Measurements from ENCODE around the gene SLC25A34.

SLC25A34 gene

DNA sequence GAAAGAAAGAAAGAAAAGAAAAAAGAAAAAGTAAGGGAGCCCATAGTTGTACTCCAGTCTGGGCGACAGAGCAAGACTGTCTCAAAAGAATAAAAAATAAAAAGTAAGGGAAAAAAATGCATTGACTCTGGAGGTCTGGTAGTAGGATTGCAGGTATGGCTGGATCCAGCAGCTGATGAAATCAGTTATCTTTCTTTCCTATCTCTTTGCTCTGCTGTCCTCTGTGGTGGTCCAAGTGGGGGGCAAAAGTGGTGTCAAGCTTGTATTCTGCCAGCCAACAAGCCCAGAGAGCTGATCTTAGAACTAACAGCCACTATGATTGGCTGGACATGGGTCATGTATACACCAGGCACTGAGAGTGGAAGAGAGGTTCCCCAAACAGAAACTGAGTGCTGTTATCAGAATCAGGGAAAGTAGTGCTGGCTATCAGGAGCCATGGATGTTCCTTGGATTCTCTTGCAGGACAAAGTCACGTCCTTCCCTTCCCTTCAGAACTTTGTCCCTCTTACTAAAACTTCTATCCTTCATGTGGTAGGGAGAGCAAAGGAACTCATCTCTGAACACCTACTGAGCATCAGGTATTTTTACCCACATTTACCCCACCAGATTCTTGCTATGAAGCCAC lies 19.1 kb downstream of the SLC25A34 start:
- no peak for DNase-seq

DNA sequence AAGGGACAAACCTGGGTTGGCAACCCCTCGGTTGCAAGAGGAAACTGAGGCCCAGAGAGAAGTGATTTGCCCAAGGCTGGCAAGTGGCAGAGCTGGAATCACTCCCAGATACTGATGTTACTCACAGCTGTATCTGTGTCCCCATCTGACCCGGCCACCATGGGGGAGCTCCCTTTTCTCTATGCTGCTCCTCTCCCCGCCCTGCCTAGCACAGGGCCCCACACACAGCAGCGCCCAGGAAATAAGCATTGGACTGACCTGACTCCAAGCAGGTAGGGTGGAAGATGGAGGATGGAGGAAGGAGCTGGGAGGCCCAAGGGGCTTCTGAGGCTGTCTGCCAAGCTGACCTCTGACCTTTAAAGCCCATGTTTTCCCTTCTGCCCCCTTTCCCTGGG lies 19.6 kb downstream of the SLC25A34 start:
- DNase-seq, result no peak

GRCh38 chr1:15756143-15757015 lies 20.3 kb downstream of the SLC25A34 start:
- no peak for DNase-seq

DNA sequence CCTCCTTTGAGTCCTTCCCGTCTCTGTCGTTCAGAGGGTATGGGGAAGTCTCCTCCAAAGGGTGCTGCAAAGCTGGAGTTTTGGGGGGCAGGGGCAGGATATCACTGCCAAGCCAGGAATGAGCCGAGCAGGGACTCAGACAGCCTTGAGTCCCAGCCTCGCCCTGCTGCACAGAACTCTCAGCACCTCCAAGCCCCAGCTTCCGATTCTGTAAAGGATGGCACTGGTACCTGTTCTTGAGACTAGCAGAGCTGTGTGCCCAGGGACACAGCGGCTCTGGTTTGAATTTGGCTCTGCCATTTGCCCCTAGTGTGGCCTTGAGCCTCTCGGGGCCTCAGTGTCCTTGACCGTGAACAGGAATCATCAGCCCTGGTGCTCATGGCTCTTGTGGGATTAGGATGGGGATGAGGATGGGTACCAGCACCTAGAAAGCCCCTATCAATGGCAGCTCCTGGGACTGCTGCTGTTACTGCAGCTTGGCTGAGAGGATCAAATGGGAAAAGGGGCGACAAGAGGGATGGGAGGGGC lies 21.0 kb downstream of the SLC25A34 start:
- DNase-seq, result no peak

GRCh38 chr1:15757575-15758342 lies 21.7 kb downstream of the SLC25A34 start:
- DNase-seq, result no peak

DNA sequence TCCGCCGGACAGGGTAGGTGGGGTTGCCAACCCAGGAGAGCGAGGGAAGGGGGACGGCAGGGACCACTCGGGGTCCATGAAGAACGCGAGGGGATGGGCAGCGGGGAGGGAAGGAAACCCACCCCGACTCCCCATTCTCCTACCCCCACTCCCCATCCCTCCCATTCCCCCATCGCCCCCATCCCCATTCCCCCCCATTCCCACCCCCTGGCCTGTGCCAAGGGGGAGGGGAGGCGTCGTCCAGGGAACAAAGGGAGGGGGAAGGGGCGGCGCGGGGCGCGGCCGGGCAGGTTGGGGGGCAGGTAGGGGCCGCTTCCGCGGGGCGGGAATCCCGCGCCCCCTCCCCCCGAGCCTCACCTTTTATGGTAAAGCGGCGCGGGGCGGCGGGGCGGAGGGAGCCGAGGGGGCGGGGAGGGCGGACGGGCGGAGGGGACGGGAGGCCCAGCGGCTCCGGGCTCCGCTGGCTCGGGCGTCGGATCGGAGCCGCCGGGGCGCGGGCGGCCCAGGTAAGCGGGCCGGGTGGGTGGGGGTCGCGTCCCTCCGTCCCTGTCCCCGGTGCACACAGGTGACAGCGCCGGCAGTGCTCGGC lies 22.4 kb downstream of the SLC25A34 start, which contains the start of gene FBLIM1:
TSS of gene FBLIM1 (plus strand) at position 453 of the 589 bp plus-strand sequence. CDS start 6,189 bp downstream, outside the sequence.
- no peak for DNase-seq

DNA sequence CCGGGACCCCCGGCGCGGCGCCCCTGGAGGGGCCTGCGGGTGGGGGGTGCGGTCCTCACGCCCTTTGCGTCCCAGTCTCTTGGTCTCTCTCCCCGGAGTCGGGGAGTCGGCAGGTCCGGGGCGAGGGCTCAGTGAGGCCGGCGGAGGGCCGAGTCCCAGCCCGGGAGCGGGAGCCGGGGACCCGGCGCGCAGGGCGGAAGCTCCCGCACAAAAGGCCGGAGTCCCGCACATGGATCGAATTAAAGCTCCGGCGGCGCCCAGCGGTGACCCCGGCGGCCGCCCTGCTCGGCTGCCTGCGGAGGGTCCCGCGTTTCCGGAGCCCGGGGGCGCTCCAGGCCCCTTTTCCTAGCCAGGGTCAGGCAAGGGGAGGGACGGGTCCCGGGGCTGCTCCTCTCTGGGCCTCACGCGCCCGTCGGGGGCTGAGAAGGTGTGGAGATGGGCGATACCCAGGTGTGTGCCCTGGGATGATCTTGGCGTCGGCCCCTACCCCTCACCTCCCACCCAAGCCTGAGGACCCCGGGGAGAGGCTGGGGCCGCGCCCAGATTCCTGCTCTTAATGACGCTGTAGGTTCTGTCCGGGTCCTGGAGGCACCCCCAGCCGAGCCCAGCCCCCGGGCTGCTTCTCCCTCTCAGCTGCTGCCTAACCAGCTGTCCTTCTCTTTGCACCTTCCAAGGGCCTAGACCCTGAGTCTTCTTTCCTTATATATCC lies 23.0 kb downstream of the SLC25A34 start:
- DNase-seq, result no peak

DNA sequence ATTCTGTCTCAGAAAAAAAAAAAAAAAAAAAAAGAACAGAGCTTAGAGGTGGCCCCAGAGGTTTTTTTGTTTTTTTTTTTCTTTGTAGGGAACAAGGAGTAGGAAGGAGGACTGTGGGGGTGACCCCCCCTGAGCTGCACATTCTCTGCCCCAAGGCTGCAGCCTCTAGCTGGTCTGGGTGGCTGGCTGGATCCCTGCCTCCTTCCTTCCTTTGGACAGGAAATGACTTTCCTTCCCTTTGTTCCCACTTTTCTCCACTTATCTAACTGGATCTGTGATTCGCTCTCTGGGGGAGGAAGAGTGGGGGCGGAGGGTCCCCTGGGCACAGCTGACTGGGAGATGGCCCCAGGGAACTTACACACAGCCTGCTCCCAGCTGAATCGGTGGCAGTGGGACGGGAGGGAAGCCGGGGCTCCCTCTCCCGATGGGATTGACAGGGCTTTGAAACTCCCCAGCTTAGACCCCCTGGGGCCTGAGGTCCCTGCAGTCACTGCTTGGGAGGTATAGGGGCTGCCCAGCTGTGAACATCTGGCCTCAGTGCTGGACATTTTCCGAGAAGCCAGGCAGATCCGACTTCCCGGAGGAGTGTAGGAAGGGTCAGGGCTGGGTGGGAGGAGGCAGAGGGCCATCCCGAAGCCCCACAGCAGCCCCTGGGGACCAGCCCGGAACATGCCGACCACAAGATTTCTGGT lies 24.6 kb downstream of the SLC25A34 start:
- no peak for DNase-seq

DNA sequence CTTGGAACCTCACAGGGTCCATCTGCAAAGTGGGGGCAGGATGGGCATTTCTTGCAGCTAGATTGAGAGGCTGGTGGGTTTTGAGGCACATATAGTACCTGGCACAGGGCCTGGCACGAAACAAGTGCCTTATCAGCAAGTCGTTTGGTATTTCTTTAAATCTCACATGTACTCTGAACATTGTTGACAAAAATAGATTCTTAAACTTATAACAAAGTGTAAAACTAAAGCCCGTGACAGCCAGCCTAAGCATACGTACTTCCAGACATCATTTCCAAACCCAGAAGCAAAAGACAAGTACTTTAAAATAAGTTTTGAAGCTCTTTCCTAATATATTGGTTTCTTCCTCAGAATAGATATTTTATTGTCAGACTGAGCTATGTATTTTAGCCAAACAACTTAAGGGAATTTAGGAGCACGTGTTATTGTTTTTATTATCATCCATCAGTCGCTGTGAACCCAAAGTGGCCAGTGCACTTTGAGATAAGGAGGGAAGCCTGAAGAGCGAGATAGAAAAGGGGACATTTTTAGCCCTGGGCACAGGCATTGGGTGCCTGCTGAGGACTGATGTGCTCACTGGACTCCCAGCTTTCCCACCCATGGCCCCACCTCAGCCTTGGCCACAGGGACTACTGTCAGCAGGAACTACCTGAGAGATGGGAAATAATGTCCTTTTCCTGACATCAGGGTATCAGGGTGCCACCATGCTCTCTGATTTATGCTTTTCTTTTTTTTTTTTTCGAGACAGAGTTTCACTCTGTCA lies 25.5 kb downstream of the SLC25A34 start:
- no peak for DNase-seq

GRCh38 chr1:15762546-15762945 lies 26.5 kb downstream of the SLC25A34 start:
- no peak for DNase-seq

GRCh38 chr1:15764269-15764764 lies 28.3 kb downstream of the SLC25A34 start:
- DNase-seq, result no peak

DNA sequence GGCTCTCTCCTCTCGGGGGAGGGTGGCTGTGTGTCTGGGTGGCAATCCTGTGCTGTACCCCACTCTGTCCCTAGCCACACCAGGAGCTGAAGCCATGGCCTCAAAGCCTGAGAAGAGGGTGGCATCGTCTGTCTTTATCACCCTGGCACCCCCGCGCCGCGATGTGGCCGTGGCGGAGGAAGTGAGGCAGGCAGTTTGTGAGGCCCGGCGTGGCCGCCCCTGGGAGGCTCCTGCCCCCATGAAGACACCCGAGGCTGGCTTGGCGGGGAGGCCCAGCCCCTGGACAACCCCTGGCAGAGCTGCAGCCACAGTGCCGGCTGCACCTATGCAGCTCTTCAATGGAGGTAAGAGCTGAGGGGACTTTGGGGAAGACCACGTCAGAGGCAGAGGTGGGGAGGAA lies 28.8 kb downstream of the SLC25A34 start:
- no peak for DNase-seq

GRCh38 chr1:15765495-15766194 lies 29.6 kb downstream of the SLC25A34 start:
- no peak for DNase-seq

- DNase-seq, result no peak
Observed at GRCh38 chr1:15767941-15768340, 31.9 kb downstream of the SLC25A34 start.

DNA sequence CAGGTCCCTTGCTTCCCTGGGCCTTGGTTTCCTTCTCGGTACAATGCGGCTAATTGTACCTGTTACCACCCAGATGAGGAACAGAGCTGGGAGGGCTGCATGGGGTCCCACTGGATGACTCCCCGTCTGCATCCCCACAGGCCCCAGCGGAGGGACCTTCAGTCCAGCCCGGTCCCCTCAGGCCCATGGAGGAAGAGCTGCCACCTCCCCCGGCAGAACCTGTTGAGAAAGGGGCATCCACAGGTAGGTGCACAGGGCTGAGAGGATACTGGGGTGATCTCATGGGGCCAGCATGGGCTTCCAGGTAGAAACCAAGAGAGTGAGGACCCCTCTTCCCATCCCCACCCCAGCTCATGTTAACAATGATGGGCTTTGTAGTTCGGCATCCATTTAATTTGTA lies 32.3 kb downstream of the SLC25A34 start:
- DNase-seq, result no peak

DNA sequence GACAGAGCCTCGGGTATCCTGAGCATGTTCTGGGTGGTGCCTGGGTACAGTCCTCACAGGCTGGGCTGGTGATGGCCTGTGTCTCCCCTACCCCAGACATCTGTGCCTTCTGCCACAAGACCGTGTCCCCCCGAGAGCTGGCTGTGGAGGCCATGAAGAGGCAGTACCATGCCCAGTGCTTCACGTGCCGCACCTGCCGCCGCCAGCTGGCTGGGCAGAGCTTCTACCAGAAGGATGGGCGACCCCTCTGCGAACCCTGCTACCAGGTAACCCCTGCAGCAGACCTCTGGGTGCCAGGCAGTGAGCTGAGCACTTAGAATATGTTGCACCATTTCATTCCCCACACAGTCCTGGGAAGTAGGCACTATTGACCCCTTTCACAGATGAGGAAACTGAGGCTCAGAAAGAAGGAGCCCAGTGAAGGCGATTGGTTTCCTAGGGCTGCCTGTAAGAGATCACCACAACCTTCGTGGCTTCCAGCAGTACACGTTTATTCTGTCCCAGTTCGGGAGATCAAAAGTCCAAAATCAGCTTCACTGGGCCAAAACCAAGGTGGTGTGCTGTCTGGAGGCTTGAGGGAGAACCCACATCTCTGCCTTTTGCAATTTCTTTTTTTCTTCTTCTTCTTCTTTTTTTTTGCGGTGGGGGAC lies 34.4 kb downstream of the SLC25A34 start:
- no peak for DNase-seq

GRCh38 chr1:15771836-15772515 lies 35.9 kb downstream of the SLC25A34 start:
- DNase-seq, result no peak

DNA sequence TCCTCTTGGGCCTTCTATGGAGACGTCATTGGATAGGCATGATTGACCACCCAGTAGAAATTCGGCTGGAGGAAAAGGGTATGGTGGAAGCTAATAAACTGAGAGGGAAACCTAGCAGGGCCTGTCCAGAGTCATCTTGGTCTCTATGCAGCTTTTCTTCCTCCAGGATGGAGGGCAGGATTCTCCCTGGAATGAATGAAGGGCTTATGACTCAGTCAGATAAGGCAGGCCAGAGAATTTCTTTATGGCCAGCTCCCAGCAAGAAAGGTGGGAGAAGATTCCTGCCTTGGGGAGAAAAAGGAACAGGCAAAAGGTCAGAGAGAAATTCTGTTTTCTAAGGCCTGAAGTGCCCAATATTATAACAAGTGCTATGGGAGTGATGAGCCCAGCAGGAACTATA lies 39.6 kb downstream of the SLC25A34 start:
- no peak for DNase-seq

Measured in activated CD4-positive, alpha-beta T cell treated with anti-CD3 and anti-CD28 coated beads, Interleukin-2, amount 50 U/mL, for 1 hour (primary cell).